Fibroblast of the aortic adventitia (primary cell): ENCODE measurements around the gene HS3ST4. TPM values are rescaled to one million over a fixed set of nuclear protein-coding genes. Genes with fewer than 3 reads are reported as not detected.

Source experiments
- DNase-seq: peaks from one replicate; pipeline ENCODE4 v3.0.0-alpha.2; 2010; ENCODE audit warnings: low read depth
- H3K4me3 ChIP-seq: 2 replicates; pipeline ENCODE4 v1.5.1; 2011; ENCODE audit warnings: low read depth, mild to moderate bottlenecking, control low read depth, low read length, moderate library complexity
- total RNA-seq: library from RNA; depleted of rRNA; stranded (reverse); fragments of >200 nt; gene quantifications from 2 replicates; pipeline ENCODE4 v1.2.3, GENCODE V29; 2012; ENCODE audit warnings: low replicate concordance
- TF ChIP-seq, protein P1 (sequence below): IDR thresholded peaks from 2 replicates; pipeline ENCODE4 v1.5.1; 2011; ENCODE audit warnings: mild to moderate bottlenecking, low read length, control low read depth, inconsistent platforms; ENCODE audit not compliant: insufficient read depth

Gene HS3ST4
- total RNA-seq, 1 donor: not detected

DNA sequence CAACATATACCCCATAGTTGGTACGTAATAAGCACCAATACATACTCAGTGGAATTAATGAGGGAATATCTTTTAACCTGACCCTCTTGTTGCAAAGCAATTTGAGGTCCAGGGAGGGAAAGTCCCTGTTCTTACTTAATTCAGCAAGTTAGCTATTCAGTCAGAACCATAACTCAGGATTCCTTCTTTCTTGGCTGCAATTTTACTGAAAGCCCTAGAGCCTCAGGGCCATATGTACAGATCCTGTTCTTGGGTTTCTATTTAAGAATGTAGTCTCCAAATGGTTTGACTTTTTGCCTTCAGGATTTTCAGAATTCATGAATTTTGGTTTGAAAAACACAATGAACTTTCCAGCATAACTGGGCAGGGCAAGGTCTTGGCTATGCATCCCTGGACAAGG lies 436.5 kb downstream of the HS3ST4 start:
- no peak overlapping the region for H3K4me3 ChIP-seq
- TF ChIP-seq, protein P1, sequence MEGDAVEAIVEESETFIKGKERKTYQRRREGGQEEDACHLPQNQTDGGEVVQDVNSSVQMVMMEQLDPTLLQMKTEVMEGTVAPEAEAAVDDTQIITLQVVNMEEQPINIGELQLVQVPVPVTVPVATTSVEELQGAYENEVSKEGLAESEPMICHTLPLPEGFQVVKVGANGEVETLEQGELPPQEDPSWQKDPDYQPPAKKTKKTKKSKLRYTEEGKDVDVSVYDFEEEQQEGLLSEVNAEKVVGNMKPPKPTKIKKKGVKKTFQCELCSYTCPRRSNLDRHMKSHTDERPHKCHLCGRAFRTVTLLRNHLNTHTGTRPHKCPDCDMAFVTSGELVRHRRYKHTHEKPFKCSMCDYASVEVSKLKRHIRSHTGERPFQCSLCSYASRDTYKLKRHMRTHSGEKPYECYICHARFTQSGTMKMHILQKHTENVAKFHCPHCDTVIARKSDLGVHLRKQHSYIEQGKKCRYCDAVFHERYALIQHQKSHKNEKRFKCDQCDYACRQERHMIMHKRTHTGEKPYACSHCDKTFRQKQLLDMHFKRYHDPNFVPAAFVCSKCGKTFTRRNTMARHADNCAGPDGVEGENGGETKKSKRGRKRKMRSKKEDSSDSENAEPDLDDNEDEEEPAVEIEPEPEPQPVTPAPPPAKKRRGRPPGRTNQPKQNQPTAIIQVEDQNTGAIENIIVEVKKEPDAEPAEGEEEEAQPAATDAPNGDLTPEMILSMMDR: no peak
- DNase-seq: no peak

DNA sequence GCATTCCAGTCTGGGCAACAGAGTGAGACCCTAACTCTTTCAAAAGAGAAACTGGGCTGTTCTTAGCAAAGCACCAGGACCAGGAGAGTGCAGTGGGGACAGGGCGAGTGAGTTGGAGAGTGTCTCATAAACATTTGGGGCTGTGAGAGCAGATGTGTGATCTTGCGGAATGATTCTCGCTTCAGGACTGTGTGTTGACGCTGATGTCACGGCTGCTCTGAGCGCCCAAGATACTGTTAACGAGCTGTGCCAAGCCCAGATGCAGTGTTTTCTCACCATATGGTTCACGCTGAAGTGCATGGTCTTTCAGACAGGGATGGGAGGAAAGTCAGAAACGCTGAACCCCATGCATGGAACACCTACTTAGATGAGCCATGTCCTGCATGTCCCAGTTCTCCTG lies 438.2 kb downstream of the HS3ST4 start:
- no peak for DNase-seq
- H3K4me3 ChIP-seq: no peak overlapping the region
- TF ChIP-seq, protein P1: no peak

DNA sequence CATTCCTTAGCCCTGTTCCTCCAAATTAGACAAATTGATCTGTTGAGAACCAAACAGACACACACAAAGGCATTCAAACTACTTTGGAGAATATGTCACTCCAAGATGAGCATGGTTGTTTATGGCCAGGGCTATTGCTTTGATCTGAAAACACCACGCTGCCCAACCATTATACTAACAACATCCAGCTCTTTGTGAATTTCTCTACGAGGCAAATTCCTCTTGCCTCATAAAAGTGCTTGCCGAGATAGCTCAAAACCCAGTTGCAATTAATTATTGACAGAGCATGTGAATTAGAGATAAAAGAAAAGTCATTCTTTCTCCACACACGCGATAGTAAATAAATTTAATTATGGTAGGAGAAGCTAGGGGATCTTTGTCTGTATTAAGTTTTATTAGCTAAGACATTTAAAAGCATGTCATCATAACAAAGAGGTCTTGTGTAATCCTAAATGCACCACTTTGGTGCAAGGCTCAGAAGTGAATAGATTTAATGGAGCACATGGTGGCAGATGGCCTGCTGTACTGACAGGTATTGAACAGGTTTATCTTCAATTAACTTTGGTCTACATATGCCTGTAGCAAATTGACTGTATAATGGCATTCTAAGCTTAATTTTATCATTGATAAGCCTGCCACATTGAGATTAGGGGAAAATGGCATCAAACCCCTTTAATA lies 441.8 kb downstream of the HS3ST4 start:
- no peak for DNase-seq
- no peak overlapping the region for H3K4me3 ChIP-seq
- TF ChIP-seq, protein P1: no peak

DNA sequence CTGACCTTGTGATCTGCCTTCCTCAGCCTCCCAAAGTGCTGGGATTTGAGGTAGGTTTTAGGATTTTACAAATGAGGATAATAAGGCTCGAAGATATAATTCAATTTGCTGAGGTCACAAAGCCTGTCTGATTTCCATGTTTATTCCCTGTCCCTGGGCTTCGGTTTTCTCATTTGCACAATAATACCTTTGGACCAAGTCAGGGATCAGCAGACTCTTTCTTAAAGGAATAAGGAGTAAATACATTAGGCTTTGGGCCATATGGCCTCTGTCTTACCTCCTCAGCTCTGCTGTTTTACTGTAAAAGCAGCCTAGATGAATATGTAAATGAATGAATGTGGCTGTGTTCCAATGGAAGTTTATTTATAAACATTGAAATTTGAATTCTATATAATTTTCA lies 442.8 kb downstream of the HS3ST4 start:
- TF ChIP-seq, protein P1: no peak
- DNase-seq: no peak
- no peak overlapping the region for H3K4me3 ChIP-seq

DNA sequence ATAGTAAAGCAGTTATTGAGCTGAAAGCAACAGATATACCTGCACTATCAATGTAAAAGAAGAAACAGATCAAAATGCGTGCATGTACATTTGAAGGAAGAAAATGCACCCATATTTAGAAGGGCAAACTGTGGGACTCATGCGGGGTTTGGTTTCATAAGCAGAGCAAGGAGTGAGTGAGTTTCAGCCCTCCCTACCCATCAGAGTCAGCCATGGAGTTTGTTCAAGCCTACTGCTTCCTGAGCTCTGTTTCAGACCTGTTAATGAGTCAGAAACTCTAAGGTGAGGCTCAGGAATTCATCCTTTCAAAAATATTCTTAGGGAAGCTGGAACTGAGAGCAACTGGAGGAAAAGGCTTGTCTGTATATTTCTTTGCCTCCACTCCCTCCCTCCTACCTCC lies 446.2 kb downstream of the HS3ST4 start:
- no peak overlapping the region for H3K4me3 ChIP-seq
- no peak for DNase-seq
- TF ChIP-seq, protein P1: no peak

DNA sequence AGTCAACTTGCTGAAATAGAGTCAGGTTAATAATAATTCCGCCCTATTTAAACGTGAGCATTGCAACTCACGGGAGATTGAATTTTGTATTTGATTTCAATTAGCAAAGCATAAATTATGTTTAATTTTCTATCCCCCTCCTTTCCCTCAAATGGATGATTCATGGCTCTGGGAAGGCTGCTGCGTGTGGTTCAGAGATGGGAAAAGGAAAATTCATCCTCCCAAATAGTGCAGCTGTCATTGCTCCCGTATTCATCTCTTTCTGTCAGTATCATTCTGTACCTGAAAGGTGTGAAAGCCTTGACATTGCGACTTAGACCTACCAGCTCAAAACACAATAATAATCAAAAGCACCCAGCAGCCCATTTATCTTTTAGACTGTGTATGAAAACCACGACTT lies 447.3 kb downstream of the HS3ST4 start:
- no peak for DNase-seq
- TF ChIP-seq, protein P1: no peak
- no peak overlapping the region for H3K4me3 ChIP-seq

DNA sequence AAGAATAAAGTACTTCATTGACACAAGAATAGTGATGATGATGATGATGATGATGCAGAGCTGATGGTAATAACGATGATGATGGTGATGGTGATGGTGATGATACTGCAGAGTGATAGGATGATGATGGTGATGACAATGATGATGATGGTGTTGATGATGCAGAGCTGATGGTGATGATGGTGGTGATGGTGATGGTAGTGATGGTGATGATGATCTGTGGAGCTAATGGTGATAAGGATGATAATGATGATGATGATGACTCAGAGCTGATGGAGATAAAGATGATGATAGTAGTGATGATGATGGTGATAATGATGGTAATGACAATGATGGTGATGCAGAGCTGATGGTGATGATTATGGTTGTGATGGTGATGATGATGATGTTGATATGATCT lies 448.1 kb downstream of the HS3ST4 start:
- DNase-seq: no peak
- TF ChIP-seq, protein P1: no peak
- no peak overlapping the region for H3K4me3 ChIP-seq
